Hepatic stellate cell (primary cell): ENCODE results near the gene XPOT.

Source experiments
- DNase-seq: peaks from one replicate; pipeline ENCODE4 v3.0.0; 2011; ENCODE audit warnings: low spot score

Gene XPOT

GRCh38 chr12:64466178-64466577 lies 62.0 kb downstream of the XPOT start:
- no peak for DNase-seq

- no peak for DNase-seq
These were observed 64.8 kb downstream of the XPOT start for GRCh38 chr12:64468966-64469365.

GRCh38 chr12:64469455-64470142 lies 65.4 kb downstream of the XPOT start:
- no peak for DNase-seq

- DNase-seq, result no peak
These were observed 66.3 kb downstream of the XPOT start for GRCh38 chr12:64470495-64470894.

- DNase-seq, result no peak
These were observed 69.0 kb downstream of the XPOT start for GRCh38 chr12:64473176-64473575.

GRCh38 chr12:64475518-64475917 lies 71.3 kb downstream of the XPOT start:
- DNase-seq, result no peak

- DNase-seq, result no peak
These were observed 72.7 kb downstream of the XPOT start for GRCh38 chr12:64476844-64477243.

GRCh38 chr12:64478661-64479060 lies 74.5 kb downstream of the XPOT start:
- no peak for DNase-seq

GRCh38 chr12:64480148-64480547 lies 76.0 kb downstream of the XPOT start:
- DNase-seq, result no peak

- no peak for DNase-seq
These were observed 82.5 kb downstream of the XPOT start for GRCh38 chr12:64486657-64487056.

- DNase-seq, result no peak
These were observed 87.5 kb downstream of the XPOT start for GRCh38 chr12:64491718-64492117.

- no peak for DNase-seq
These were observed 89.3 kb downstream of the XPOT start for GRCh38 chr12:64493513-64493912.

GRCh38 chr12:64494998-64495729 lies 91.0 kb downstream of the XPOT start:
- no peak for DNase-seq

- no peak for DNase-seq
These were observed 92.7 kb downstream of the XPOT start for GRCh38 chr12:64496839-64497400.

GRCh38 chr12:64497484-64497883 lies 93.3 kb downstream of the XPOT start:
- no peak for DNase-seq

- DNase-seq, result no peak
These were observed 93.7 kb downstream of the XPOT start for GRCh38 chr12:64497903-64498302.

GRCh38 chr12:64500394-64500793 lies 96.2 kb downstream of the XPOT start:
- no peak for DNase-seq
